RWPE1 (cell line): ENCODE results near the gene CFAP74.

Source experiments
- CTCF ChIA-PET: fragments of 350-600 bp; sonication (Branson Sonifier 250); formaldehyde crosslinking; extraction: SDS; loops from one replicate; lab custom pipeline; 2021; lab: Yijun Ruan, JAX
- POLR2A ChIA-PET: fragments of 400-600 bp; formaldehyde crosslinking; extraction: SDS; loops from one replicate; lab custom pipeline; 2020; ENCODE audit warnings: antibody characterized with exemption; ENCODE audit not compliant: low non-redundant PET; lab: Yijun Ruan, JAX
- DNase-seq: peaks from one replicate; pipeline ENCODE4 v3.0.0; 2012; ENCODE audit warnings: low spot score
- H3K27ac ChIP-seq: fragments of 450-650 bp; 2 replicates; pipeline ENCODE4 v1.5.1; 2017
- TF ChIP-seq, protein P1 (sequence below): fragments of 450-650 bp; conservative IDR thresholded peaks from 2 replicates; pipeline ENCODE4 v1.5.1; 2017; ENCODE audit warnings: low read depth, mild to moderate bottlenecking

CFAP74 gene

DNA sequence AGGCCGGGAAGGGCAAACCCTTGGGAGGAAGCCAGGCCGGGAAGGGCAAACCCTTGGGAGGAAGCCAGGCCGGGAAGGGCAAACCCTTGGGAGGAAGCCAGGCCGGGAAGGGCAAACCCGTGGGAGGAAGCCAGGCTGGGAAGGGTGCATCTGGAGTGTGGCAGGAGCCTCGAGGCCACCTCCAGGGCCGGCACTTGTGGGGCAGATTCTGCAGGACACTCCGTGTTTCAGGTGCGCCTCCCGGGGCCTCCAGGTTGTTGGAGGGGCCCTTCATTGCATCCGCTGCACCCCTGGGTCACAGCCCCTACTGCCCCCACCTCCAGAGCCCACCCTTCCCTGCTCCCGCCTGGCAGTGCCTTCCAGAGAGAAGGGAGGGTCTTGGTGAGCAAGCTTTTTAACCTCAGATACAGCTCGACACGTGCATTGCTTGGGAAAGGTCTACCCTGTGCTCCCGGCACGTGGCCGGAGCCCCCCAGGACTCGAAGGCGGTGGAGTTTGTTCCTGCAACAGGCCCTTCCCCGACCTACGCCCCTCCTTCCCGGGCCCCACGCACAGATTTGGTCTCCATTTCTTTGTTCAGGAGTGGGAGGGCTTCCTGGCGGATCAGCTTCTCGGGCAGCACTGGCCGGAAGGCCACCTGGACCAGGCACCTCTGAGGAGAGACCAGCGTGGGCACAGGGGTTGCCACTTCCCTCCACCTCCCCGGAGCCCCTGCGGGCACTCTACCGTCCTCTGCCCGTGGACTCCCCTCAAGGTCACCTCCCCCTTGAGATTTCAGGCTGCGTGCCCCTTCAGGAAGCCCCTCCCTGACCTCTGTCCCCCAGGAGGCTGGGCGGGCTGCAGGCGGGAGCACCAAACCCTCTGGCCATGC, 75.1 kb downstream of the CFAP74 start:
- H3K27ac ChIP-seq: no peak overlapping the region
- CTCF ChIA-PET: interaction anchor here (0.6 kb wide), 1 partner anchor 92 kb away, joined by 4 read pairs; no protein-coding TSS in a partner anchor
- TF ChIP-seq, protein P1, sequence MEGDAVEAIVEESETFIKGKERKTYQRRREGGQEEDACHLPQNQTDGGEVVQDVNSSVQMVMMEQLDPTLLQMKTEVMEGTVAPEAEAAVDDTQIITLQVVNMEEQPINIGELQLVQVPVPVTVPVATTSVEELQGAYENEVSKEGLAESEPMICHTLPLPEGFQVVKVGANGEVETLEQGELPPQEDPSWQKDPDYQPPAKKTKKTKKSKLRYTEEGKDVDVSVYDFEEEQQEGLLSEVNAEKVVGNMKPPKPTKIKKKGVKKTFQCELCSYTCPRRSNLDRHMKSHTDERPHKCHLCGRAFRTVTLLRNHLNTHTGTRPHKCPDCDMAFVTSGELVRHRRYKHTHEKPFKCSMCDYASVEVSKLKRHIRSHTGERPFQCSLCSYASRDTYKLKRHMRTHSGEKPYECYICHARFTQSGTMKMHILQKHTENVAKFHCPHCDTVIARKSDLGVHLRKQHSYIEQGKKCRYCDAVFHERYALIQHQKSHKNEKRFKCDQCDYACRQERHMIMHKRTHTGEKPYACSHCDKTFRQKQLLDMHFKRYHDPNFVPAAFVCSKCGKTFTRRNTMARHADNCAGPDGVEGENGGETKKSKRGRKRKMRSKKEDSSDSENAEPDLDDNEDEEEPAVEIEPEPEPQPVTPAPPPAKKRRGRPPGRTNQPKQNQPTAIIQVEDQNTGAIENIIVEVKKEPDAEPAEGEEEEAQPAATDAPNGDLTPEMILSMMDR: no peak
- no peak for DNase-seq
- POLR2A ChIA-PET: interaction anchor here (0.6 kb wide), 1 partner anchor 121 kb away, joined by 4 read pairs; no protein-coding TSS in a partner anchor

DNA sequence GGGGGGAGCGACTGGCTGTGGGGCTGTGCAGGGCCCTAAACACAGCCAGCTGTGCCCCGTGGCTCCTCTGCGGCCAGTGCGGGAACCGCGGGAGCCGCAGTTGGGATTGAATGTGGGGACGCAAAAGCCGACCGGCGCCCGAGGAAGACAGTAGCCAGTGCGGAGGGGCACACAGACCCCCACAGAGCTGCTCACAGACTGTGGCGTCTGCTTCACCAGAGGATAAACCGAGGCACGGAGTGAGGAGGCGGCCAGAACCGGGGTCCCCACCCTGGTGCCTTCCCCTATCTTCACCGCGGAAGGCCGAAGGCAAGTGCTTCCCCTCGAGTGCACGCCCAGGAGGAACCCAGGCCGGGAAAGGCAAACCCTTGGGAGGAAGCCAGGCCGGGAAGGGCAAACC, 75.8 kb downstream of the CFAP74 start:
- CTCF ChIA-PET: interaction anchor here (2.1 kb wide), 1 partner anchor 117 kb away, joined by 5 read pairs; no protein-coding TSS in a partner anchor

DNA sequence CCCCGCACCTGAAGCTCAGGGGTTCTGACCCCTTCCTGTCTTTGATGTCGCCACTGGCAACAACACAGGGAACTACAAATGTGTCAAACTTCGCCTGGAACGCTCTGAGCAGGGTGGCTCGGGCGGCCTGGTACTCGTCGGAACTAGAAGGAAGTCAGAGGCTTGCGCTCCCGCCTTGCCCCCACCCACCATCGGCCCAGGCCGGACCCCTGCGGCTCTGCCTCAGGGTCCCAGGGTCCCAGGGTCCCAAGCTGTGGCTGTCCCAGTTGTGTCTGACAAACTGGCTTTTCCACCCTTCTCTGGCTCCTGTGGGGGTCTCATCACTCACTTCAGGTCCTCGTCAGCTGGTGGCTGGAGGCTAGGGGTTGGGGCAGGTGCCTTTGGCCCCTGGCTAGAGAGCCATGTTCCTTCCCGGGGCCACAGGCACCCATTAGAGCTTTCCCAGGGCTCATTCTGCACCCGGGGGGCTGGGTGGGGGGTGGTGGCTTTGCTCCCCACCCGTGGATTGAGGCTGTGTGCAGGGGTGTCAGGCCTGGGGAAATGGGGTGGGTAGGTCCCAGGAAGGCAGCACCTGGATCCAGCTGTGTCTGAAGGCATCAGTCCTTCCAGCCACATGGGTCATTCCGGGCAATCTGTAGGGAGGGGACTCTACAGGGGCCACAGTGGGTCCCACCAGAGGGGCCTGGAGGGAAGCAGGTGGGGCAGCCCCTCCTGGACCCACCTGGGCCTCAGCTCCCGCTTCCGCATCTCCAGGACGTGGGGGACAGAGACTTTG, 76.5 kb downstream of the CFAP74 start:
- TF ChIP-seq, protein P1: no peak
- no peak overlapping the region for H3K27ac ChIP-seq
- ChIA-PET CTCF (interaction anchor here (2.1 kb wide), 1 partner anchor 118 kb away, joined by 5 read pairs; no protein-coding TSS in a partner anchor), POLR2A (no interaction called here)
- no peak for DNase-seq

More for the DNA sequence above, 75.8 kb downstream of the CFAP74 start:
- DNase-seq: no peak
- TF ChIP-seq, protein P1: no peak
- POLR2A ChIA-PET: interaction anchor here (0.6 kb wide), 1 partner anchor 122 kb away, joined by 4 read pairs; no protein-coding TSS in a partner anchor
- H3K27ac ChIP-seq: no peak overlapping the region

DNA sequence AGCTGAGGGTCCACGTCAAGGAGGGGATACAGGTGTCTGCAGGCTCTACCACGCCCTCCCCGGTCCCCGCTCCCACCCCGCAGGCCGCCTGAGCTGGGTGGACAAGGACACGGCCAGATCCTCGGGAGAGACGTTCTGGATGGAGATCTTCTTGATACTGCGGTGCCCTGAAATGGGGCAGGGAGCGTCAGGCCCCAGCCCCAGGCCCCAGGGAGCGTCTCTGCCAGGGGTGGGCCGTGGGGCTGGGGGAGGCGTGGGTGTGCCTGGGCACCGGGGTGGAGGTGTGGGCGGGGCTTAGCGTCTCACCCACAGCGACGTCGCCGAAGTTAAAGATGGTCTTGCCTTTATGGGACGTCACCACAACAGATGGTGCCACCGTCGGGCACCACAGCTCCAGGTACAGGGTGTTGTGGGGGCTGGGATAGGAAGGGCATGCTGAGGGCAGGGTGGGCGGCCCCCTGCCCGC, 77.2 kb downstream of the CFAP74 start:
- CTCF ChIA-PET: interaction anchor here (2.1 kb wide), 1 partner anchor 119 kb away, joined by 5 read pairs; no protein-coding TSS in a partner anchor
- POLR2A ChIA-PET: no interaction called here
- no peak overlapping the region for H3K27ac ChIP-seq
- TF ChIP-seq, protein P1: no peak
- no peak for DNase-seq

DNA sequence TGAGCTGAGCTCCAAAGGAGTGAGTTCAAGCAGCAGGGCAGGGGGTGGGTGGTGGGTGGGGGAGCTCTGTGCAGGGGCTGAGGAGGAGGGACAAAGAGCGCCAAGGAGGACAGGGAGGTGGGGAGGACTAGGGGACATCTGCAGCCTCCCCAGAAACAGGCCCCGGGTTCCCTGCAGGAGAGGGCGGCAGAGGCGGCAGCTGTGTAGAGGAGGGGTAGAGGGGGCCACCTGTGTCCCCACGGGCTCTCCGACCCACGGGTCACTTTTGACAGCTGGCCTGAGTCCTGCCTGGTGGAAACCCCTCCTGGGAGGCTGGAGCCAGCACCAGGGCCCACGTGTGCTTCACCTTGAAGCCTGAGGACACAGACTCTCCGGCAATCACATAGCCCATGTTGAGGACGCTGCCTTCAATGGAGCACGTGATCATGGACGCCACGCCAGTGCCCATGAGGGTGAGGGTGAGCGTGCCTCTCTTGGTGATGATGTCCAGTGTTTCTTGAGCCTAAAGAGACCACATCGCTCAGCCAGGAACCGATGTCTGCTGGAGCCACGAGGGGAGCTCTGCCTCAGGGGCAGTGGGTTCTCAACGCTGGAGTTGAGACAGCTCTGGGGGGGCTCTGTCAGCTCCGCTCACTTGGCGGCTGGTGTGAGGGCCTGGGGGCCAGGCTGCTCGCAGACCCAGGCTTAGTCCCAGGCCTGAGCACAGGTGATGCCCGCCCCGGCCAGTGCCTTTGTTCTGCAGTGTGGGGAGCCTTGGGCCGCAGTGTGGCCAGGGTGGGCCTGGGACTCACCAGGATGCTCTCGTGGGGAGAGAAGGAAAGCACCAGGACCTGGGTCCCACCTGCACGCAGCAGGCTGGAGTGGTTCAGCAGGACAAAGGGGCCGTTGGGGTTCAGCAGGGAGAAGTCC, 77.9 kb downstream of the CFAP74 start:
- ChIA-PET POLR2A (no interaction called here), CTCF (interaction anchor here (0.7 to 2.1 kb wide), 3 partner anchors 119 to 178 kb away, joined by 3 to 5 read pairs (median 3); no protein-coding TSS in a partner anchor)
- no peak overlapping the region for H3K27ac ChIP-seq
- DNase-seq: no peak
- TF ChIP-seq, protein P1: no peak
